ENCODE data around the gene RGS9BP. TPM values are rescaled to one million over a fixed set of nuclear protein-coding genes. Genes with fewer than 3 reads are reported as not detected.

Gene RGS9BP
- total RNA-seq, 1 donor from 2014 or later, result 15.3 TPM

- intact Hi-C loops (cut with micrococcal nuclease), result no loop called here
- DNase-seq, result no peak
- ATAC-seq, result peak; percentile 81
Observed at GRCh38 chr19:32666084-32666483, 9.6 kb upstream of the RGS9BP start.

GRCh38 chr19:32669310-32669709, 6.3 kb upstream of the RGS9BP start:
- DNase-seq, result no peak
- intact Hi-C loops (cut with micrococcal nuclease), result no loop called here

GRCh38 chr19:32671883-32672593, 3.6 kb upstream of the RGS9BP start:
- ATAC-seq, result no peak
- no peak for DNase-seq
- intact Hi-C loops (cut with micrococcal nuclease), result no loop called here

More at GRCh38 chr19:32669310-32669709, 6.3 kb upstream of the RGS9BP start:
- no peak for ATAC-seq

GRCh38 chr19:32672841-32673240, 2.8 kb upstream of the RGS9BP start:
- DNase-seq, result no peak

GRCh38 chr19:32673573-32673972, 2.1 kb upstream of the RGS9BP start:
- intact Hi-C loops (cut with micrococcal nuclease), result no loop called here
- DNase-seq (no peak), ATAC-seq (no peak)

More at GRCh38 chr19:32672841-32673240, 2.8 kb upstream of the RGS9BP start:
- no peak for ATAC-seq
- intact Hi-C loops (cut with micrococcal nuclease), result no loop called here

GRCh38 chr19:32674153-32674930, 1.3 kb upstream of the RGS9BP start:
- intact Hi-C loops (cut with micrococcal nuclease), result no loop called here
- ATAC-seq (no peak), DNase-seq (no peak)

- intact Hi-C loops (cut with micrococcal nuclease), result no loop called here
- DNase-seq (peak; percentile 100), ATAC-seq (peak; percentile 93)
Observed at GRCh38 chr19:32674931-32675719, 523 bp upstream of the RGS9BP start, which contains the start of gene ANKRD27. Gene ANKRD27, minus strand, starts transcription at chr19:32675180. Its CDS starts 16,165 bp downstream, at chr19:32659015.

- ATAC-seq, result peak; percentile 9
- intact Hi-C loops (cut with micrococcal nuclease), result no loop called here
- peak; percentile 46 for DNase-seq
Observed at GRCh38 chr19:32676186-32676894, 692 bp downstream of the RGS9BP start.

- intact Hi-C loops (cut with micrococcal nuclease), result no loop called here
- no peak for ATAC-seq
- no peak for DNase-seq
Observed at GRCh38 chr19:32676895-32677359, 1.3 kb downstream of the RGS9BP start.

GRCh38 chr19:32677657-32678056, 2.0 kb downstream of the RGS9BP start:
- intact Hi-C loops (cut with micrococcal nuclease), result no loop called here
- DNase-seq (peak; percentile 35), ATAC-seq (no peak)

- DNase-seq, result no peak
- no peak for ATAC-seq
- intact Hi-C loops (cut with micrococcal nuclease), result no loop called here
Observed at GRCh38 chr19:32680986-32681385, 5.3 kb downstream of the RGS9BP start.

GRCh38 chr19:32682317-32682716, 6.7 kb downstream of the RGS9BP start:
- ATAC-seq, result no peak
- intact Hi-C loops (cut with micrococcal nuclease), result no loop called here

GRCh38 chr19:32686847-32687475, 11.3 kb downstream of the RGS9BP start:
- DNase-seq (no peak), ATAC-seq (no peak)
- intact Hi-C loops (cut with micrococcal nuclease), result no loop called here

More at GRCh38 chr19:32682317-32682716, 6.7 kb downstream of the RGS9BP start:
- no peak for DNase-seq

- intact Hi-C loops (cut with micrococcal nuclease), result no loop called here
- no peak for DNase-seq
Observed at GRCh38 chr19:32687681-32688080, 12.0 kb downstream of the RGS9BP start.

GRCh38 chr19:32688311-32688710, 12.7 kb downstream of the RGS9BP start:
- intact Hi-C loops (cut with micrococcal nuclease), result no loop called here
- ATAC-seq (no peak), DNase-seq (peak; percentile 48)

More at GRCh38 chr19:32687681-32688080, 12.0 kb downstream of the RGS9BP start:
- ATAC-seq, result no peak

- intact Hi-C loops (cut with micrococcal nuclease), result no loop called here
- peak; percentile 94 for DNase-seq
- peak; percentile 97 for ATAC-seq
Observed at GRCh38 chr19:32691291-32691951, 15.8 kb downstream of the RGS9BP start, which contains the start of gene NUDT19. Gene NUDT19, plus strand, starts transcription at chr19:32691821. Its CDS starts 140 bp downstream, at chr19:32691961.

GRCh38 chr19:32691952-32692726, 16.5 kb downstream of the RGS9BP start:
- intact Hi-C loops (cut with micrococcal nuclease), result no loop called here
- DNase-seq (peak; percentile 81), ATAC-seq (peak; percentile 77)

Measured in left ventricle myocardium superior (tissue), 1 donor.